T-helper 1 cell treated with Interleukin-12 subunit alpha and Interleukin-12 subunit beta and Interleukin-4 antibody, amounts not matched to agents 30 ng/mL and 1 ng/mL, for 36 hours (primary cell): ENCODE data around the gene MKRN2OS. TPM values are rescaled to one million over a fixed set of nuclear protein-coding genes. Genes with fewer than 3 reads are reported as not detected.

Experiments used
- intact Hi-C: fragments of 100-400 bp; cut with micrococcal nuclease; formaldehyde crosslinking; loops from one replicate; pipeline ENCODE4 v1.15.1; 2024
- total RNA-seq: library from RNA; stranded (reverse); gene quantifications from 2 replicates; pipeline ENCODE4 v1.2.3, GENCODE V29; 2022

The MKRN2OS gene, protein sequence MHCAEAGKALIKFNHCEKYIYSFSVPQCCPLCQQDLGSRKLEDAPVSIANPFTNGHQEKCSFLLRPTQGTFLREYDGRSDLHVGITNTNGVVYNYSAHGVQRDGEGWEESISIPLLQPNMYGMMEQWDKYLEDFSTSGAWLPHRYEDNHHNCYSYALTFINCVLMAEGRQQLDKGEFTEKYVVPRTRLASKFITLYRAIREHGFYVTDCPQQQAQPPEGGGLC
- total RNA-seq, result not detected in 2 replicates

GRCh38 chr3:12545473-12545791 is at the start of gene MKRN2OS:
Gene MKRN2OS, minus strand, starts transcription at chr3:12545499. Its CDS starts 35 bp downstream, at chr3:12545464.
- intact Hi-C loops, result no loop called here

DNA sequence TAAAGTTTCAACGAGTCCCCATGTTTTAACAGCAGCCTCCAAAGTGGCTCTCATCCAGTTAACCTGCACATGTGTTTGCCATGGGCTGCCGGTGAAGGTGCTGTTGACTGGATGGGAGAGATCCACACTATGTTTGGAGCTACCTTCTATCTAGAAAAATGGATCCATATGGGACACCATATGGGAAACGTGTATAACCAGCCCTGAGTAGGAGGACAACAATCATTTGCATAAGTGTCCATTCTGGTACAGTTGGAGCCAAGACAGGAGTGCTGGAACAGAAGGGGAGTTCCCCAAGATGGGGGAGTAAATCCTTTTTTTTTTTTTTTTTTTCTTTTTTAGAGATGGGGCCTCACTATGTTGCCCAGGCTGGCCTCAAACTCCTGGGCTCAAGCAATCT is 48.2 kb upstream of the MKRN2OS start:
- intact Hi-C loops, result no loop called here

- intact Hi-C loops, result no loop called here
Measured at GRCh38 chr3:12591997-12592715, 46.9 kb upstream of the MKRN2OS start.

DNA sequence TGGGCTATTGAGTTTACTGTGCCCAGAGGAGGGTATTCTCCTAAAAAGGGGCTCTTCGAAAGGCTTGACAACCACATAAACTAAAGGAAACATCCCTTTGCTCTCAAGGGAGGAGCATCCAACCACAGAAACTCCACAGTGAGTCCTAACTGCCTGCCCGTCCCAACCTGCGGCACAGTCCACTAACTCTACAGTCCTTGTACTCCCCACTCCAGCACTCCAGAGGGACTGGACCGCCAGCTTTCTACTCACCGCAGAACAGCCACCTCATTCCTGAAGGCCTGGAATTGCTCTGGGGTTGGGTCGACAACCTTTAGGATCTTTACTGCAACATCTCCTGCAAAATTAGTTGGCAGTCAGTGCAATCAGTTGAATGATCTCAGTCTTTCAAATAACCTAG is 46.2 kb upstream of the MKRN2OS start:
- intact Hi-C loops, result no loop called here

DNA sequence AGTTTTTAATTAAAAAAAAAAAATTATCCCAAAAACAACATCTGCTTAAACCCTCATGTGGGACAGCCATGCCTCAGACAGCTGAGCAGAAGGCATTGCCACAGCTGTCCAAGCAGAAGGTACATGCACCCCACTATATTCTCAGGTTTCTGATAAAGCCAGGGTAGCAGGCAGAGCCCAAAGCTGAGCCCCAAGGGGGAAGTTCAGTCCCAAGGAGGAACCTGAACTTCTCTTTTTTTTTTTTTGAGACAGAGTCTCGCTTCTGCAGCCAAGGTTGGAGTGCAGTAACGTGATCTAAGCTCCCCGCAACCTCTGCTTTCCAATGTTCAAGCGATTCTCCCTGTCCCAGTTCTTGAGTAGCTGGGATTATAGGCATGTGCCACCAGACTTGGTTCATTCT is 44.8 kb upstream of the MKRN2OS start:
- intact Hi-C loops, result no loop called here

DNA sequence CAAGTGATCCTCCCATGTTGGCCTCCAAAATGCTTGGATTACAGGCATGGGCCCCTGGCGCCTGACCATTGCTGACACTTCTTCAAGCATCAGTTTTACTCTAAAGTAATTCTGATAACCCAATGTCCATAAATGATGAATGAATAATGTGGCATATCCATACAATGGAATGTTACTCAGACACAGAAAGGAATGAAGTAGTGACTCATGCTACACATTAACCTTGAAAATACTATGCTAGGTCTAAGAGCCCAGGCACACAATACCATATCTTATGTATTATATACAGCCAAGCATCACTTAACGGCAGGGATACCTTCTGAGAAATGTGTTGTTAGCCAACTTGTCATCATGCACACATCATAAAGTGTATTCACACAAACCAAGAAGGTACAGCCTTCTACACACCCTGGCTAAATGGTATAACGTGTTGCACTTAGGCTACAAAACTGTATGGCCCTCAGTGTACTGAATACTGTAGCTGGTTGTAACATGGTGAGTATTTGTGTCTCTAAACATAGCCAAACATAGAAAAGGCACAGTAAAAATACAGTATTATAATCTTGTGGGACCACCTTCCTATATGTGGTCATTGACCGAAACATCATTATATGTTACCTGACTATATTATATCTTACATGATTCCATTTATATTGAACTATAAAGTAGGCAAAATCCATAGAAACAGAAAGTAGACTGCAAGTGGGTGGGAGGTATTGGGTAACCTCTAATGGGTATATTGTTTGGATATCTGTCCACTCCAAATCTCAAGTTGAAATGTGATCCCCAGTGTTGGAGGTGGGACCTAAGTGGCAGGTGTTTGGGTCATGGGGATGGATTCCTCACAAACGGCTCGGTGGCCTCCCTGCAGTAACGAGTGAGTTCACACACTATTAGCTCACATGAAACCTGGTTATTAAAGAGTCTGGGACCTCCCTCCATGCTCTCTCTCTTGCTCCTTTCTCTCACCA is 43.0 kb upstream of the MKRN2OS start:
- intact Hi-C loops, result no loop called here

DNA sequence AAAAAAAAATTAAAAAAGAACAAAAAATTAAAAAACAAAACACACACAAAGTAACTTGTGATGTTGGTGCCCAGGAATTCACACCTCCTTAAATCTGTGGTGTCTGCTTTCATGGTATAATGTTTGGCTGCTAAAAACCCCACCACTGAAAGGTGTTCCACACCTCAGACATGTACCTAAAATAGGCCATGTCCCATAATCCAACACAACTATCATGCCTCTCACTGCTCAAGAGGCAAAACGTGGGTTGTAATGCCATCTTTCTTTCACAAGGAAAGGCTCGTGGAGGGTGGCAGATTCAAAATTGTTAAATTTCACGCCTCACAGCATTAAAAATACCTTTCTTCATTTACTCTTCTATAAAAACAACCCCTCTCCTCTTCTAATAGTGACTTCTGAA is 41.1 kb upstream of the MKRN2OS start:
- intact Hi-C loops, result no loop called here

- intact Hi-C loops, result no loop called here
Measured at GRCh38 chr3:12585970-12586369, 40.7 kb upstream of the MKRN2OS start.

DNA sequence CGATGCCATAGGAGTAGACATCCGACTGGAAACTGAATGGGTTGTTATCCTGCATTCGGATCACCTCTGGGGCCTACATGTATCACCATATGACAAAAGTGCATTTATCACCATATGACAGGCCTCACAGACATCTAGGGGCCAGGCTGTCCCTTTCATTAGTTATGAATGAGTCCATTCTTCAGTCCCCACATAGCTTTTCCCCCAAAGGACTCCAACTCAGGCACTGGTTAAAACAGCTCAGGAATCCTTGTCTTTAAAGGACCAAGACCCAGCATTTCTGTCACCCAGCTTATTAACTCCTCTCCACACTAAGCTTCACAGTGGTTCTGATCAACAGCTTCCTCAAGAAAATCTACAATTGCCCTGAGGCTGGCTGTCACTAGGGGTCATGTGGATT is 39.9 kb upstream of the MKRN2OS start:
- intact Hi-C loops, result no loop called here

DNA sequence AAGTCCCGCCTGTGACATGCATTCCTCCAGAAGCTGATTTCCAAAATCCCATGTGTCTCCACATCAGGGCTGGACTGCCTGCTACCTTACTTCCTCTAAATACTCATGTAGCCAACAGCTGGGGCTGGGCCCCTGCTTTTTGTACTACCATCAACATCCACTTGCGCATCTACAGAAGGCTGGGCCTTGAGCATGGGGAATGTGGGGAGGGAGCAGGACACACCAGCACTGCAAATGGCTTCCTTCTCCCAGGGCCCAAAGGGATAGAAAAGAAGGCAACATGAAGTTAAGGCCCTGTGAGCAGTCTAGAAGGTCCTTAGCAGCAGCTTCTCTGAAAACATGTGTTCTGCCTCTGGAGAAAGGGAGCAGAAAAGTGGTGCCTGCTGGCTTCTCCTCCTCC is 38.8 kb upstream of the MKRN2OS start:
- intact Hi-C loops, result no loop called here

- intact Hi-C loops, result no loop called here
Measured at GRCh38 chr3:12583280-12583679, 38.0 kb upstream of the MKRN2OS start.

GRCh38 chr3:12582730-12583129 is 37.4 kb upstream of the MKRN2OS start:
- intact Hi-C loops, result no loop called here

- intact Hi-C loops, result no loop called here
Measured at GRCh38 chr3:12579905-12580304, 34.6 kb upstream of the MKRN2OS start.

GRCh38 chr3:12579456-12579855 is 34.2 kb upstream of the MKRN2OS start:
- intact Hi-C loops, result no loop called here

DNA sequence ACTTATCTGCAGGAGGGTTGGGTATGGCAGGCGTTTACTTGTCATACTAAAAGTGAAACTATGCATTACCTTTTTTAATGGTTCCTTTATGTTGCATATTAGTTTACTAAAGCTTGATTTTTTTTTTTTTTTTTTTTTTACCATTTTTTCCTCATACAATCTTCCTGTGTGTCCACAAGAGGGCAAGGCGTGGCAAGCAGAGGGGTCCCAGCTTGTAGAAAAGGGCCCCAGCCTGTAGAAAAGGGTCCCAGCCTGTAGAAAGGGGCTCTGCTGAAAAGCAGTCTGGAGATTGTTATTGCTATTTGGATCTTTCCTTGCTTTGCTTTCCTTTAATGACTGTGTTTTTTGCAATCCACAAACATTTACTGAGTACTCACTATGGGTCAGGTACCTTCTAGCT is 33.4 kb upstream of the MKRN2OS start:
- intact Hi-C loops, result no loop called here

DNA sequence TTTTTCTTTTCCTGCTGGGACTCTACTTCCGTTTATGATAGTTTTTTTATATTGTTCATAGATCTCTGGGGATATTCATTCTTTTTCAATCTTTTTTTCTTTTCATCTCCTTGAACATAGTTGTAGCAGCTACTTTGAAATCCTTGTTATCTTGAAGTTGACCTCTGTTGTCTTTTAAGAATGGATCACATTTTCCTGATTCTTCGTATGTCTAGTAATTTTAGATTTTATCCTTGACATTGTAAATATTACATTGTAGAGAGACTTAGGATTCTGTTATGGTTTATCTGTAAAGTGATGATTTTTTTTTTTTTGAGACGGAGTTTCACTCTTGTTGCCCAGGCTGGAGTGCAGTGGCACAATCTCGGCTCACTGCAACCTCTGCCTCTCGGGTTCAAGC is 32.1 kb upstream of the MKRN2OS start:
- intact Hi-C loops, result no loop called here

- intact Hi-C loops, result no loop called here
Measured at GRCh38 chr3:12574661-12575060, 29.4 kb upstream of the MKRN2OS start.

DNA sequence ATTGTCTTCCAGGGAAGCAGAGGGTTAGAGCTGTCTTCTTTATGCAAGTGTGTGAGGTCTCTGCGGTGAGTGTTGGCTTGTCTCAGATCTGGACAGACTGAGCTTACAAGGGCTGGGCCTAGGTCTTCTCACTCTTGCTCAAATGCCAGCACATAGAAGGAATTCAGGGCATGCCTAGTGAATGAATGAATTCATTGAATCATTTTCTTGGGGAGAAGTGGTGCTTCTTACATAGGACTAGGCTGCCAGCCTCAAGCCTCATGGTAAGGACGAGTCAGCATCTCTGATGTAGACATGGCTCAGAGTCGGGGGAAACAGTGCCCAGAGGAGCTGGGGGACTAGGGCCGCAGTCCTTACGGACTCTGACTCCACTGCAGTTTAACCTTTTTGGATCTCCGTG is 28.8 kb upstream of the MKRN2OS start:
- intact Hi-C loops, result no loop called here

- intact Hi-C loops, result no loop called here
Measured at GRCh38 chr3:12571986-12572385, 26.7 kb upstream of the MKRN2OS start.

DNA sequence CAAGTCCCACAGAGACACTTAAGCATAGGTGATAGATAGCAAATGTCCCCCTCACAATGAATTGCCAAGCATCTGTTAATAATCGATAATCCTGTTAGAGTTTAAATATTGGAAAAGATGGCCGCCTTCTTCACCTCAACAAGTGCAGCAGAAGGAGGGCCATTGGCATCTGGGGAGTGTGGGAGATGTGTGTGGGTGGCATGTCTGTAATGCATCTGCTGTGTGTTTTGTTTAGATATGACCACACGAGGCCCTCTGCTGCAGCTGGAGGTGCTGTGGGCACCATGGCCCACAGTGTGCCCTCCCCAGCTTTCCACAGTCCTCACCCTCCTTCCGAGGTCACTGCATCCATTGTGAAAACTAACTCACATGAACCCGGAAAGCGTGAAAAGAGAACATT is 24.5 kb upstream of the MKRN2OS start:
- intact Hi-C loops, result no loop called here

- intact Hi-C loops, result no loop called here
Measured at GRCh38 chr3:12568747-12569146, 23.4 kb upstream of the MKRN2OS start.

GRCh38 chr3:12566976-12567375 is 21.7 kb upstream of the MKRN2OS start:
- intact Hi-C loops, result no loop called here
